ENCODE results near the gene CSNK2A2. TPM values are rescaled to one million over a fixed set of nuclear protein-coding genes. Genes with fewer than 3 reads are reported as not detected.

The CSNK2A2 gene
- total and polyA plus RNA-seq, 4 donors = 17.4 to 56.8 (median 37.4) TPM

DNA sequence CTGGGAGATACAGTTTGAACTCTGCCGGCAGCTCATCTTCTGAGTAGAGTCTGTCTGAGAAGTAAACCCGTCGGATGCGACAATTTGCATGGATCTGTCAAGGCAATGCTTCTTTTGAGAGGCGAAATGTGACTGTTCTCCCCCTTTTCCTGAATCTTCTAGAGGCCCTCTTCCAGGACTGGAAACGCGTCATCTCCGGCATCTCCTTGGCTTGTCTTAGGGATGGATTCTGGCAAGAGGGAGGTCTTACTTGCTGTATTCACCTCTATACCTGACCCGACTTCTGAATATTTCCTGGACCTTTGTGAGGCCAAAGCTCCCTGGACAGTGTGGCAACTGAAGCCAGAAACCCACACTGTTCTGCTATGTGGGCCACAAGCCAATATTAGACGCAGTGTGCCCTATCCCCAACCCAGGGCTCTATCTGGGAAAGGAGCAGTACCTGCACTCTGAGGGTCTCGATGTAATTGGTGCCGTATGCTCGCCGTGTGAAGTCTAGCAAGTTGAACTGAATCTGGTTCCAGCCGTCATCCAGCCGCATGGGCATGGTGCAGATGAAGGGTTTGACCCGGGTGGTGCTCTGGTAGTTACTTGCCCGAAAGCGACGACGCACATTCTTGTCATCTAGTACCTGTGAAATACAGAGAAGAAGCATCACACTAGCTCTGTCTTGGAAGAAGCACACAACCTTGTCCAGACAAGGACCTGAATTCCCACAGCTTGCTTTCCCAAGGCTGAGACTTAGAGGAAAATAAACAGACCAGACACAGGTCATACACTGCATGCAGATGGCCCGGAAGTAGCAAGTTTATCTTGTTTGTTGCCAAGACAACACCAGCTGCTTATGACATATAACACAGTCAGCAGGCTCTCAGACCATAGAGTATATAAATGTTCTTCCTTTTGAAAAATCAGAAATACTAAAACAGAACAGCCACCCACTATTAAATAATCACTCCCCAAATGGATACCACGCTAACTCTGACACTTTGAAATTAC is 82.8 kb downstream of the CSNK2A2 start:
- no peak overlapping the region for H3K4me3 ChIP-seq (ENCODE audit: low read length in 2 of 2)
- H3K27me3 ChIP-seq (ENCODE audit: control insufficient read depth in 1 of 2, insufficient read depth in 2 of 2, low read length in 1 of 2) = no peaks in the 10 kb centered on the region
- ATAC-seq (ENCODE audit: low FRiP score) (no peak), DNase-seq (no peak)
- H3K4me1 ChIP-seq (ENCODE audit: control insufficient read depth in 1 of 2, insufficient read depth in 2 of 2, low read length in 2 of 2) = peaks cover 2 to 5% of the 10 kb centered on the region in 2 donors
- intact Hi-C loops (cut with DNase I) = no loop called here
- WGBS, 2 donors = 91 to 95% methylated on average over 23 of the region's 23 CpGs
- H3K9me3 ChIP-seq (ENCODE audit: control insufficient read depth, low read length) = no peaks in the 10 kb centered on the region
- peaks cover 0 to 8% of the 10 kb centered on the region in 2 donors for H3K36me3 ChIP-seq (ENCODE audit: control insufficient read depth in 1 of 2, insufficient read depth in 2 of 2, low read length in 1 of 2)
- H3K27ac ChIP-seq (ENCODE audit: low read depth in 1 of 2, low read length in 2 of 2) = no peak overlapping the region

GRCh38 chr16:58111302-58111627 is 86.6 kb downstream of the CSNK2A2 start:
- Histone ChIP-seq H3K27ac (ENCODE audit: low read depth in 1 of 2, low read length in 2 of 2) (no peak overlapping the region), H3K36me3 (ENCODE audit: control insufficient read depth in 1 of 2, insufficient read depth in 2 of 2, low read length in 1 of 2) (peaks cover 0 to 7% of the 10 kb centered on the region in 2 donors), H3K9me3 (ENCODE audit: control insufficient read depth, low read length) (no peaks in the 10 kb centered on the region), H3K27me3 (ENCODE audit: control insufficient read depth in 1 of 2, insufficient read depth in 2 of 2, low read length in 1 of 2) (no peaks in the 10 kb centered on the region), H3K4me1 (ENCODE audit: control insufficient read depth in 1 of 2, insufficient read depth in 2 of 2, low read length in 2 of 2) (no peaks in the 10 kb centered on the region), H3K4me3 (ENCODE audit: low read length in 2 of 2) (no peak overlapping the region)
- DNase-seq = no peak
- 84 to 90% methylated on average over 3 of the region's 3 CpGs for WGBS, 2 donors
- ATAC-seq (ENCODE audit: low FRiP score) = no peak
- intact Hi-C loops (cut with DNase I) = no loop called here

DNA sequence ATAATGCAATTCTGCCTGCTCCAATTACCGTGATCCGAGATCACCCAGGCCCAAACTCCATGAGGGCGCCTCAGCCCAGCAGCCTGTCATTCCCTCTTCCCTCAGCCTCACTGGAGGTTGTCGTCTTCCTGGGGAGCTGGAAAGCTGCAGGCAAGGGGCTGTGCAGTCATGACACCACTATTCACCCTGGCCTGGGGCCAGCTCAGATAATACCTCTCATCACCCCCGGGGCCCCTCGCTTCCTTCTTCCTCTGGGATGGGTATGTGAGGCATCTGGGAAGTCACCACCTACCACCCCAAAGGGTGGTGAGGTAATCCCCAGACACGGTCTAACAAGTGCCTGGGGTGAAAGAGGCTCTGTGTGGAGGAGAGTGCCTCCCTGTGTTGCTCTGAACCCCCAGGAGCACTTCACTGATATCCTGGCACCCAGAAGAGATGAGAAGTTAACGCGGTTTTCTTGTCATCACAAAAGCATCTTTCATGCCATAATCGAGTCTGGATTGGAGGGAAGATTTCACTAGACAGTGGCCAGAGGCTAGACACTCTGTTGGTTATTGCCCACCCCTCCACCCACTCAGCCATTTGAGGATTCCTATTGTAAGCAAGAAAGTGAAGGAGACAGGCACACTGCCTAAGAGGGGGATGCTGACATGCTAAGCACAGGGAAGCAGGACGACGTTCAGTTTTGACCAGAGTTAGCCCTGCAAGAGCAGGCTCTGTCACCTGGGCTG is 87.2 kb downstream of the CSNK2A2 start:
- 53 to 56% methylated on average over 12 of the region's 12 CpGs for WGBS, 2 donors
- ATAC-seq (ENCODE audit: low FRiP score) (no peak), DNase-seq (no peak)
- H3K4me3 ChIP-seq (ENCODE audit: low read length in 2 of 2) = no peak overlapping the region
- peaks cover 0 to 6% of the 10 kb centered on the region in 2 donors for H3K36me3 ChIP-seq (ENCODE audit: control insufficient read depth in 1 of 2, insufficient read depth in 2 of 2, low read length in 1 of 2)
- intact Hi-C loops (cut with DNase I) = no loop called here
- no peak overlapping the region for H3K27ac ChIP-seq (ENCODE audit: low read depth in 1 of 2, low read length in 2 of 2)
- no peaks in the 10 kb centered on the region for H3K4me1 ChIP-seq (ENCODE audit: control insufficient read depth in 1 of 2, insufficient read depth in 2 of 2, low read length in 2 of 2)
- H3K9me3 ChIP-seq (ENCODE audit: control insufficient read depth, low read length) = no peaks in the 10 kb centered on the region
- H3K27me3 ChIP-seq (ENCODE audit: control insufficient read depth in 1 of 2, insufficient read depth in 2 of 2, low read length in 1 of 2) = no peaks in the 10 kb centered on the region

DNA sequence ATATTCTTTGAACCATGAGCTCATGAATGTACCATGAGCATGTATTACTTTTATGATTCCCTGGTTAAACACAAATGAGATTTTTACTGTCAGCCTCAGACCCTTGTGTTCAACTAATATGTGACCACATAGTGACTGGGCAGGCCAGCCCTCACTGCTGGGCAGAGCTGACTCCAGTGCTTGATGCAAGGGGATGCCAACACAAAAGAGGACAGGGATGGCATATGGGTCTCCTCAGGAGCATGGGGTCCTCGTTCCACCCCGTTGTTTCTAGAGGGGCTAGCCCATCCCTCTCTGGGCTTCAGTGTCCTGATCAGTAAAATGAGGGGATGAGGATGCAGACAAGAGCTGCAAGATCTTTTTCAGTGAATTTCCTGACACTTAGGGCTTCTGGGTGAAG is 88.0 kb downstream of the CSNK2A2 start:
- WGBS, 2 donors = 88 to 89% methylated on average over 2 of the region's 2 CpGs
- Histone ChIP-seq H3K27ac (ENCODE audit: low read depth in 1 of 2, low read length in 2 of 2) (no peak overlapping the region), H3K9me3 (ENCODE audit: control insufficient read depth, low read length) (no peaks in the 10 kb centered on the region), H3K36me3 (ENCODE audit: control insufficient read depth in 1 of 2, insufficient read depth in 2 of 2, low read length in 1 of 2) (peaks cover 0 to 6% of the 10 kb centered on the region in 2 donors), H3K27me3 (ENCODE audit: control insufficient read depth in 1 of 2, insufficient read depth in 2 of 2, low read length in 1 of 2) (no peaks in the 10 kb centered on the region), H3K4me1 (ENCODE audit: control insufficient read depth in 1 of 2, insufficient read depth in 2 of 2, low read length in 2 of 2) (no peaks in the 10 kb centered on the region), H3K4me3 (ENCODE audit: low read length in 2 of 2) (no peak overlapping the region)
- intact Hi-C loops (cut with DNase I) = no loop called here
- no peak for ATAC-seq (ENCODE audit: low FRiP score)
- no peak for DNase-seq

DNA sequence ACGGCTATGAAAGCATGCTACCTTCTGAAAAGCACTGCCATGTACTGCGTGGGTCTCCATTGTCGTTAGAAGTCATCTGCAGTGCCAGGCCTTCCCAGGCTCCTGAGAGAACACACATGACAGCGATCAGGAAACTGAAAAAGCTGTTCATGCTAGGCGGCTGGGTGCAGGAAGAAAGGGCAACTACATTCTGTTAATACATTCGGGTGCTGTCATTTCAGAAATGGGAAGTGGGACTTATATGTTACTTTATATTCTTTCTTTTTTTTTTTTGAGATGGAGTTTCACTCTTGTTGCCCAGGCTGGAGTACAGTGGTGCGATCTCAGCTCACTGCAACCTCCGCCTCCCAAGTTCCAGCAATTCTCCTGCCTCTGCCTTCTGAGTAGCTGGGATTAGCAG is 88.6 kb downstream of the CSNK2A2 start:
- Histone ChIP-seq H3K27ac (ENCODE audit: low read depth in 1 of 2, low read length in 2 of 2) (no peak overlapping the region), H3K27me3 (ENCODE audit: control insufficient read depth in 1 of 2, insufficient read depth in 2 of 2, low read length in 1 of 2) (no peaks in the 10 kb centered on the region), H3K4me1 (ENCODE audit: control insufficient read depth in 1 of 2, insufficient read depth in 2 of 2, low read length in 2 of 2) (no peaks in the 10 kb centered on the region), H3K9me3 (ENCODE audit: control insufficient read depth, low read length) (no peaks in the 10 kb centered on the region), H3K4me3 (ENCODE audit: low read length in 2 of 2) (no peak overlapping the region), H3K36me3 (ENCODE audit: control insufficient read depth in 1 of 2, insufficient read depth in 2 of 2, low read length in 1 of 2) (peaks cover 0 to 2% of the 10 kb centered on the region in 2 donors)
- WGBS, 2 donors = 84 to 86% methylated on average over 8 of the region's 8 CpGs
- intact Hi-C loops (cut with DNase I) = no loop called here
- ATAC-seq (ENCODE audit: low FRiP score) = no peak
- DNase-seq = no peak

Other genes starting within 250 kb of the CSNK2A2 start
- not detected for gene CNGB1, start 227.0 kb downstream of the CSNK2A2 start, total RNA-seq
- gene CNGB1, start 227.0 kb downstream of the CSNK2A2 start, polyA plus RNA-seq = not detected
- gene ZNF319, start 197.4 kb downstream of the CSNK2A2 start, total RNA-seq = 10 to 100 TPM in 1 of 2 donors, 1 to 10 TPM in 1; 7.0 to 10.6 TPM
- 1 to 10 TPM; 1.6 to 4.1 TPM for gene ZNF319, start 197.4 kb downstream of the CSNK2A2 start, polyA plus RNA-seq
- gene USB1, start 196.7 kb downstream of the CSNK2A2 start, total RNA-seq = 10 to 100 TPM; 31.8 to 41.3 TPM
- 10 to 100 TPM; 24.9 to 34.1 TPM for gene USB1, start 196.7 kb downstream of the CSNK2A2 start, polyA plus RNA-seq
- 1 to 10 TPM; 5.4 to 5.9 TPM for gene MMP15, start 172.4 kb downstream of the CSNK2A2 start, total RNA-seq
- gene MMP15, start 172.4 kb downstream of the CSNK2A2 start, polyA plus RNA-seq = 1 to 10 TPM in 1 of 2 donors, under 1 TPM in 1; 0.82 to 2.1 TPM
- gene CFAP20, start 68.7 kb downstream of the CSNK2A2 start, total RNA-seq = 10 to 100 TPM; 16.6 to 17.9 TPM
- gene CFAP20, start 68.7 kb downstream of the CSNK2A2 start, polyA plus RNA-seq = 10 to 100 TPM; 18.4 to 22.4 TPM
- not detected for gene PRSS54, start 96.9 kb upstream of the CSNK2A2 start, total RNA-seq
- not detected for gene PRSS54, start 96.9 kb upstream of the CSNK2A2 start, polyA plus RNA-seq
- gene GINS3, start 194.4 kb upstream of the CSNK2A2 start, total RNA-seq = 1 to 10 TPM; 1.8 to 2.2 TPM
- 1 to 10 TPM in 1 of 2 donors, under 1 TPM in 1; 0.59 to 1.0 TPM for gene GINS3, start 194.4 kb upstream of the CSNK2A2 start, polyA plus RNA-seq